Esophagus muscularis mucosa (tissue), 4 donors: ENCODE results near the gene CLEC17A. TPM values are rescaled to one million over a fixed set of nuclear protein-coding genes. Genes with fewer than 3 reads are reported as not detected.

Source experiments
- DNase-seq: peaks from one replicate; pipeline ENCODE4 v3.0.0-alpha.2; 2017; ENCODE audit errors: extremely low spot score
- H3K27ac ChIP-seq, 4 donors: fragments of 200-600 bp; sonication (generic); replicated peaks in 1 of 4; 1 replicate in 3 of 4; 2 replicates in 1 of 4; pipeline ENCODE4 v1.5.1; 2016 to 2019; ENCODE audit warnings: mild to moderate bottlenecking in 1 of 4
- H3K27me3 ChIP-seq, 4 donors: fragments of 200-600 bp; sonication (generic); one replicate each; pipeline versions ENCODE4 v1.5.1 to v1.6.0; 2016 to 2019
- H3K36me3 ChIP-seq, 4 donors: fragments of 200-600 bp; sonication (generic); one replicate each; pipeline ENCODE4 v1.5.1; 2016 to 2019
- H3K4me1 ChIP-seq, 4 donors: fragments of 200-600 bp; sonication (generic); one replicate each; pipeline ENCODE4 v1.5.1; 2016 to 2019
- H3K4me3 ChIP-seq, 4 donors: fragments of 200-600 bp; sonication (generic); 1 replicate in 2 of 4; 2 replicates in 2 of 4; pipeline ENCODE4 v1.5.1; 2016 to 2019; ENCODE audit warnings: mild to moderate bottlenecking in 4 of 4, moderate library complexity in 1 of 4
- H3K9me3 ChIP-seq, 4 donors: fragments of 200-600 bp; sonication (generic); 1 replicate in 3 of 4; 2 replicates in 1 of 4; pipeline ENCODE4 v1.5.1; 2016 to 2019
- CTCF ChIP-seq, 3 experiments: fragments of 200-600 bp in 2 of 3; fragments of 450-650 bp in 1 of 3; sonication (generic) in 2 of 3; IDR thresholded peaks; one replicate each; pipeline ENCODE4 v1.5.1; 2017 to 2019; ENCODE audit warnings: antibody characterized with exemption in 3 of 3, mild to moderate bottlenecking in 2 of 3, moderate library complexity in 1 of 3
- EP300 ChIP-seq: sonication (generic); formaldehyde crosslinking; IDR thresholded peaks from one replicate; pipeline ENCODE4 v1.6.1; 2017; ENCODE audit warnings: antibody characterized with exemption
- POLR2A ChIP-seq: fragments of 450-650 bp; IDR thresholded peaks from one replicate; pipeline ENCODE4 v1.6.1; 2017; ENCODE audit warnings: antibody characterized with exemption, moderate library complexity, mild to moderate bottlenecking, low read depth
- POLR2AphosphoS5 ChIP-seq, 2 donors: sonication (generic); formaldehyde crosslinking; IDR thresholded peaks; one replicate each; pipeline ENCODE4 v1.6.1; 2017; ENCODE audit warnings: antibody characterized with exemption in 2 of 2
- WGBS: methylation state at CpG from one replicate; pipeline ENCODE4 v1.1.5; 2018; 5-methylcytosine and 5-hydroxymethylcytosine counted together
- intact Hi-C: fragments of 100-400 bp; cut with DNase I; formaldehyde crosslinking; loops from one replicate; pipeline ENCODE4 v1.15.1; 2023
- total RNA-seq, 4 donors: library from RNA; depleted of rRNA; stranded (reverse); fragments of >200 nt; gene quantifications; one replicate each; pipeline versions ENCODE4 v1.1.0 to v1.2.1, GENCODE V29; 2016

CLEC17A gene
- total RNA-seq, 4 donors from 2014 or later = not detected

GRCh38 chr19:14571695-14572490 lies 11.0 kb upstream of the CLEC17A start, which contains the start of gene NDUFB7:
Gene NDUFB7, minus strand, starts transcription at chr19:14572066. Its CDS starts 66 bp downstream, at chr19:14572000.
- 9% methylated on average over 12 of the region's 40 CpGs for WGBS
- intact Hi-C loops = no loop called here
- peak within 1 kb of the TSS; percentile 72 to 88 (median 83) for H3K27ac ChIP-seq

GRCh38 chr19:14575428-14575980 lies 7.4 kb upstream of the CLEC17A start:
- no peaks in the 10 kb centered on the region for H3K9me3 ChIP-seq
- no peak overlapping the region for H3K27ac ChIP-seq
- H3K4me3 ChIP-seq = no peak overlapping the region
- H3K4me1 ChIP-seq = peaks cover 13 to 26% (median 22%) of the 10 kb centered on the region in 4 donors
- DNase-seq = no peak
- intact Hi-C loops = loop anchor here (5.0 kb wide), 1 partner anchor 112 kb away; no protein-coding TSS in a partner anchor
- WGBS = 88% methylated on average over 6 of the region's 6 CpGs
- H3K27me3 ChIP-seq = no peaks in the 10 kb centered on the region
- TF ChIP-seq CTCF (IDR thresholded peaks at IDR 0.05) (no peak), POLR2A (no peak), POLR2AphosphoS5 (IDR thresholded peaks at IDR 0.05) (no peak), EP300 (no peak)
- no peaks in the 10 kb centered on the region for H3K36me3 ChIP-seq

More at GRCh38 chr19:14571695-14572490, 11.0 kb upstream of the CLEC17A start, which contains the start of gene NDUFB7:
- Histone ChIP-seq H3K27me3 (no peaks in the 10 kb centered on the region), H3K4me1 (peaks cover 22 to 51% (median 39%) of the 10 kb centered on the region in 4 donors), H3K4me3 (peak within 1 kb of the TSS; percentile 86 to 99 (median 94)), H3K9me3 (no peaks in the 10 kb centered on the region), H3K36me3 (peaks cover 0 to 19% (median 16%) of the 10 kb centered on the region in 4 donors)
- peak; percentile 96 for DNase-seq
- TF ChIP-seq POLR2AphosphoS5 (IDR thresholded peaks at IDR 0.05) = peak; percentile 90 to 95
- no peak for TF ChIP-seq EP300
- no peak for TF ChIP-seq POLR2A
- TF ChIP-seq CTCF (IDR thresholded peaks at IDR 0.05) = peak; percentile 81 to 94 (median 85)

- Histone ChIP-seq H3K27me3 (no peaks in the 10 kb centered on the region), H3K4me3 (no peak overlapping the region), H3K36me3 (no peaks in the 10 kb centered on the region), H3K4me1 (peaks cover 4 to 17% (median 14%) of the 10 kb centered on the region in 4 donors), H3K27ac (no peak overlapping the region), H3K9me3 (no peaks in the 10 kb centered on the region)
- intact Hi-C loops = loop anchor here (5.0 kb wide), 1 partner anchor 111 kb away; no protein-coding TSS in a partner anchor
- DNase-seq = no peak
- TF ChIP-seq EP300 = no peak
- no peak for TF ChIP-seq CTCF (IDR thresholded peaks at IDR 0.05)
- no peak for TF ChIP-seq POLR2A
- TF ChIP-seq POLR2AphosphoS5 (IDR thresholded peaks at IDR 0.05) = no peak
- WGBS = 85% methylated on average over 8 of the region's 8 CpGs
These were observed 6.5 kb upstream of the CLEC17A start for GRCh38 chr19:14576363-14576762.

GRCh38 chr19:14577264-14577663 lies 5.6 kb upstream of the CLEC17A start:
- TF ChIP-seq POLR2AphosphoS5 (IDR thresholded peaks at IDR 0.05) (no peak), POLR2A (no peak), CTCF (IDR thresholded peaks at IDR 0.05) (no peak), EP300 (no peak)
- 77% methylated on average over 5 of the region's 5 CpGs for WGBS
- DNase-seq = no peak
- Histone ChIP-seq H3K36me3 (no peaks in the 10 kb centered on the region), H3K27ac (no peak overlapping the region), H3K9me3 (no peaks in the 10 kb centered on the region), H3K4me3 (no peak overlapping the region), H3K27me3 (no peaks in the 10 kb centered on the region), H3K4me1 (peaks cover 4 to 12% (median 9%) of the 10 kb centered on the region in 4 donors)
- intact Hi-C loops = loop anchor here (5.0 kb wide), 1 partner anchor 110 kb away; no protein-coding TSS in a partner anchor
